HG03280 (cell line): ENCODE results near the gene UVRAG.

Experiments used
- ATAC-seq: cut with Tn5 transposase; IDR thresholded peaks from one replicate; pipeline ENCODE4 v1.9.1; 2021; ENCODE audit warnings: mild to moderate bottlenecking, moderate library complexity; ENCODE audit not compliant: unreplicated experiment

The UVRAG gene

DNA sequence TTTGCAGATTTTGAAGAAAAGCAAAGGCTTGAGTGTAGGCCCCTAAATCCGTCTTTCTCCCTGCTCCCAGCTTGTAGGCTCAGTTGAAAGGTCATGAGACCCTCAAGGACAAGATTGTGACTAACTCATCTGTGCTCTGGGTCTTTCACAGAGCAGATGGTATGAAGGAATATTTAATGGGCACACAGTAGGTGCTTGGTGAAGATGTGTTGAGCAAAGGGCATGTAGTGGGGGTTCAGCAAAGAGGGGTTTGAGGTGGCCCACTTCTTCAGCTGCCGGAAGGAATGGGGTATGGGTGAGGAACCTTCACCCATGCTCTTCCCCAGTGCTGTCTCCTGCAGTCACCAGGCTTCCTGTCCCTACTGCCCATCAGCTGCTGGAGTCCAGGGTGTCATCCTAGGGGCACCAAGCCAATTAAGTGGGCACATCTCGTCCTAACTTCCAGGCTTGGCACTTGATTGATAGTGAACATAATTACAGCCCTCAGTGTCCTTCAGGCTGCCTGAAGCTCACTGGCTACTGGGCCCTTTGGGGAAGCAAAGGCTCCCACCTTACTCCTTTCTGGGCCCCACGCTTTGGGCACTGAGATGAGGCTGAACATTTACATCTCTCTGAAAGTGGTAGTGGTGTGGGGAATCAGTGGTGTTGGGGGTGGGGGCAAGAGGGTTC lies 31.5 kb upstream of the UVRAG start:
- ATAC-seq, result no peak

DNA sequence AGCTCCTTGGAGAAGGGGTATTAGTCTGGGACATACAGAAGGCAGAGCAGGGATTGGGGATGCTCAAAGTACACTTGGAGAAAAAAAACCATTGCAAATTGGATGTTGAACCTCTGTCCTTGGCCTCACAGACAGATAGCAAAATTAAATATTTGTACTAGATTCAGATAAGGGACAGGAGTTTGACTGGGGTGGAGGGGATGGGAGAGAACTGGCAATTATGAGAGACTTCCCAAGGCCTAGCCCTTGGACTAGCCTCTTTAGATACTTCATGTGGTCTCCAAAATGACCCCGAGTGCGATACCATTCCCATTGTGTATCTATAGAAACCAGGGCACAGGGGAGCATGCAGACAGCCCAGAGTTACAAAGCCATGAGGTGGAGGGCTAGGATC lies 30.9 kb upstream of the UVRAG start:
- no peak for ATAC-seq

DNA sequence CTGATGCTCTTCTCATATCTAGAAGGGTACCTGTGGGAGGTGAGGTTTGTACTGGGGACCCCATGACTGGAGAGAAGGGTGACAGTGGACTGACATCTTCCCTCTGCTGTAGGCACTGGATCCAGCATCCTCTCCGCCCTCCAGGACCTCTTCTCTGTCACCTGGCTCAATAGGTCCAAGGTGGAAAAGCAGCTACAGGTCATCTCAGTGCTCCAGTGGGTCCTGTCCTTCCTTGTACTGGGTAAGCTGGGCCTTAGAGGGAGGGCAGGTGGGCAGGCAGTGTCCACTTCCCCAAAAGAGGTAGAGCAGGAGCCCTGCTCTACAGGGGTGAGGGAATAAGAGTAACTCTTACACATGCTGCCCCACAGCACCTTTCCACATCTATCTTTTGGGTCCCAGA lies 30.5 kb upstream of the UVRAG start:
- ATAC-seq, result no peak

DNA sequence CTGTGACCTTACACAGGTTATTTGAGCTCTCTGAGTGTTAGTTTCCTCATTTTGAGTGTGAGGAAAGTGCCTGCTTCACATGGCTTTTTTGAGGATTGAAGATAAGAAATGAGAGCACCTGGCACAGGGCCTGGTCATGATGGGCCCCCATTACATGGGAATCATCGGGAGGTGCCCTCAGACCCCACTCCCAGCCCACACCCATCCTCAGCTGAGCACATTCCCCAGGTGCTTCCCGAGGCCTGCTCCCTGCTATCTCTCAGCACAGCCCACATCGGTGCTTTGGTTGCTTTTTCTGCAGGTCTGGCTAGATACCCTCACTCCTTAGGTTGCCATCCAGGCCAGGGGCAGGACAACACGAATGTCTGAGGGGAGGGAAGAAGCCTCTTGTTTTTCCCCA lies 29.8 kb upstream of the UVRAG start:
- no peak for ATAC-seq

DNA sequence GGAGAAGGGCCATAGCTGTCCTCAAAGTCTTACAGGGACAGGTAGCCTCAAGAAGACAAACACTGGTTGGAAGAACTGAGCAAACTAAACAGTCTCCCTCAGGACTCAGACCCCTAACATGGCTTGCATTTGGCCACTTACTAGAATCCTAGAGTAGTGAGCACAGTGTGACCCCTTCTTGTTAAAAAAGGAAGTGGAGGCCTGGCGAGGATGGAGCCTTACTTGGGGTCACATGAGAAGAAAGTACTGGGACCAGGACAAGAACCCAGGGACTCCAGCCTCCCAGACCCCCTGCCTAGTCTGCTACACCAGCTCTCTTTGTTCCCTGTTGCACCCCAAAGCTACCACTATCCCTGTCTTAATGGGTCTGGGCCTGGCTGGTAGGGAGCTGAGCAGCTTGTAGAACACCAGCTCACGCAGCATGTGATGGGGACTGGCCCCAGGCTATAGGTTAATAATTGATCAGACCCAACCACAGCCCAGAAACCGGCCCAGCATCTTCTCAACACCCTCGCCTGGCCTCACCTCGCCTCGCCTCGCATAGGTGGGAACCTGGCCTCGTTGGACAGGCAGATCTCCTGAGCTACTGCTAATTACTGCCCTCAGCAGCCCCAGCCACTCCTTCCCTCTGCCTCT lies 28.8 kb upstream of the UVRAG start:
- ATAC-seq, result no peak

DNA sequence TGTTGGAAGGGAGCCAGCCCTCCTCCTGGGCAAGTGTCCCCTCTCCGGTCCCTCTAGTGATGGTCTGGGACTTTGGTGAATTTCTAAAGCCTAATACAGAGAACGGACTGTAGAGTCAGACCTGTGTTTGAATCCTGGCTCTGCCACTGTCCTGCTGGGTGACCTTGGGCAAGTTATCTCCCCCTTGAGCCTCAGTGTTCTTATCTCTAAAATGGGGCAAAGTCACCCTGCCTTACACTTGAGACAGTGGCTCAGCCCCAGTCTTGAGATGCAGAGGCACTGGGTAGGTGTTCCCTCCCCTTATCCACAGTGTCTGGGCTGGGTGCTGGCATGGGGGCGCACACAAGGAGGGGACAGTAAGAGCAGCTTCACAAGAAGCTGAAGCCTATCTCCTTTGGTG lies 25.5 kb upstream of the UVRAG start:
- no peak for ATAC-seq

DNA sequence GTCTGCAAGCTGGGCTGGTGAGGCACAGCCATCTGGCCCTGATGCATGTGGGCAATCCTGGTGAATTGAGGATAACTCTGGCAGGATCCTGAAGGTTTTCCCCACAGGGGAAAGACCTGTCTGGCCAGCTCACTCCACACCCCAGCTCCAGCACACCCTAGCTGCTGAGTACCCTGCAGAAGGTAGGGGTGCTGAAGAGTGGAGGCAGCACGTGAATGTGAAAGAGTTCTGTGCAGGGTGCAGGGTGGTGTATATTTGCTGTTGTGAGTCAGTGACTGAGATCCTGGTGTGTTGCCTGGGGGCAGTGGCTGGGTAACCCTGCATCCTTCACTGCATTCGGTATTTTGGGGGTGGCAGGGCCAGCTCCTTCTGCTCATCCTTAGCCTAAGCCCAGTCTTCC lies 24.0 kb upstream of the UVRAG start:
- ATAC-seq, result no peak

DNA sequence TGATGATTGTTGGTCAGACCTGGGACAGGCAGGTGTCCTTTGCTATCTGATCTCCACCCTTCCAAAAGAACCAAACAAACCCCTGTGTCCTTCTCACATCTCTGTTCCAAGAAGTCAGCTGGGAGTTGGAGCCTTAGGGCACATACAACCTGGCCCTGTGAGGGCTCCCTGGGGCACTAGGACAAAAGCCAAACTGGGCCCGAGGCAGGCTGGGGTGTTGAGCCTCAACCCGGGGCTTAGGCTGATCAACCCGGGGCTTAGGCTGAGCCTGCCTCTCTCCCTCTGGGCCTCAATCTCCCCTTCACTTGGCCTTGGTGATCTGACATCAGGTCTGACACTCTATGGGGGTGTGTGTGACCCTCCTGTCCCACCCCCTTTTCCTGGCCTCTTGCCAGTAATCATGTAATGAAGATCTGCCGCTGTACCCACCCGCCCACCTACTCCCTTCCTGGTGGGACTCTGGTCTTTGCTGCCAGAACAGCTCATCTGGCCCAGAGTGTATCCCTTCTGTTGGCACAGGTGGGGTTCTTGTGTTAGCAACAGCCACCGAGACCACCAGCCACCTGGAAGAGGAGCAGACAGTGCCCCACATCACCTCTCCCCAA lies 22.8 kb upstream of the UVRAG start:
- no peak for ATAC-seq

DNA sequence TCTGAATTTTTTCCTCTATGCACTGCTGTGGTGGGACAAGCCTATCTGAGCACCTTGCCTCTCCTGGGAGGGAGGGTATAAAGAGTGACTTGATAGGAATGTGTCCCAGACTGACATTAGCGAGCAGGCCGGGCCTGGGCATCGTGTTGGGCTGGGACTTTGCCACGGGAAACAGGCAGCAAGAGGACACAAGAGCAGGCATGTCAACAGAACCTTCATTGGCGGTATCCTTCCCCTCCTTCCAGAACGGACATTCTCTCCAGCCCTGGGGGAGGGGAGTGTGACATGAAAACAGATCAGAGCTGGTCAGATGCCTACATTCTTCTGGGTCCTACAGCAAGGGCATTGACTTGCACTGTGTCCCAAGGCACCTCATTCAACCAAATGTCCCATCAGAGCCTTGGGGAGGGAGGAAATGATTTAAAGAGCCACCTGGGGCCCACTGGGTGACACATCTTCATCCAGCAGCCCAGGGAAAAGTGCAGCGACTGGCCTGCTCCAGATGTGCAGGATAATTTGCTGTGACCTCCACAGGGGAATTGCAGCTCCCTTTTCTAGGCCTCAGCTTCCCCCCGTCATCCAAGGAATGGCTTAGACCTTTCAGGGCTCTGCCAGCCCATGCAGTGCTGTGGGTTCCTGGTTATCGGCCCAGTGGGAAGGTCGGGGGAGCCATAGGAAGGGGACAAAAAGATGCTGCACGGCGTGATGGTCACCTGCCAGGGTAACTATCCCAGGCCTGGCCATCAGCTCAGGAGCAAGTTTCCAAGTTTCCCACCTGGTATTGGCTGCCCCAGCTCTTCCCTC lies 21.8 kb upstream of the UVRAG start:
- ATAC-seq, result no peak

DNA sequence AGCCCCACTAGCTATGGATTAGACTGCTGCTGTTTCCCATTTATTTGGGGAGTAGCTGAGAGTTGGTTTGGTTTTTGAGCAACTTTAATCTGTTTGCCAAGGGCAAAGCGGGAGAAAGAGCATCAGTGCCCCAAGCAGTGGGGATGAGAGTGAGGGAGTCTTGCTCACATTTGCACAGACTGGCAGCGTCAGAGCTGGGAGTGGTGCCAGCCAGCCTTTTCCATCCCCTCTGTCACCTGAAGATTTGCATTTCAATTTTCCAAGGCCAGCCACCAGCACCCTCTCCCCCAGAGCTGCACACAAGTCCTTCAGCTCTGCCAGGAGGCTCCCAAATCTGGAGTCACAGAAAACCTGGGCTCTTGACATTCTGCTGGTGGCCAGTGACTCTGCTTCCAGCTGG lies 21.0 kb upstream of the UVRAG start:
- ATAC-seq, result no peak

DNA sequence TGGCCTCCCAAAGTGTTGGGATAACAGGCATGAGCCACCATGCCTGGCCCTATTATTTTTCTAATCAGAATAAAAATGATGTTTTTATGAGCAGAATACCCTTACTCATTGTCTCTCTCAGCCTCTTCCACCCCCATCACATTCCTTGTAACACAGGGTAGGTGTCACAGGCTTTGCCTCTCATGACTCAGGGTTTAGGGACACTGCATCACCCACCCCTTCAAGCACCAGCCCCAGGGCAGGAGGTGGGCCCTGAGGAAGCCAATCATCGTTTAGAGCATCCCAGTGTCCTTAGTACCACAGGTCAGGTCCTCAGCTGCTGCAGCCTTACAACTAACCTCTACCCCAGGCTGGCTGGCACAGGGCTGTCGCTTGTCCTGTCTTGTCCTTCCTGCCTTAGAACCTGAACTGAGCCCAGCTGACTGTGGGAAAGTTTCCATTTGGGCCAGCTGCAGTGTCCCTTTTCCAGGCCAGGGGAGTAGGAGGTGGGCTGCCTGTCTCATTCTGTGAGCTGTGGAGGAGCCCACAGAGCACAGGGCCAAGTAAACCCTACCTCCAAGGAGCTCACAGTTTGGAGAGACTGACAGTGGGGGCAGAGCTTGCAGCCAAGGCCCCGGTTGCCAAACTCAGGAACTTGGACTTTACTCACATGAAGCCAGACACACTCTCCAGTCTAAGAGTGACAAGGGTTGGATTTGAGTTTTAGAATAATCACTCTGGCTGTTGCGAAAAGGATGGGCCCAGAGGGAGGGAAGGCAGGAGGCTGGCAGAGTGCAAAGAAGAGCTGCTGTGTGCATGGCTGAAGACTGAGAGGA lies 19.5 kb upstream of the UVRAG start:
- no peak for ATAC-seq

DNA sequence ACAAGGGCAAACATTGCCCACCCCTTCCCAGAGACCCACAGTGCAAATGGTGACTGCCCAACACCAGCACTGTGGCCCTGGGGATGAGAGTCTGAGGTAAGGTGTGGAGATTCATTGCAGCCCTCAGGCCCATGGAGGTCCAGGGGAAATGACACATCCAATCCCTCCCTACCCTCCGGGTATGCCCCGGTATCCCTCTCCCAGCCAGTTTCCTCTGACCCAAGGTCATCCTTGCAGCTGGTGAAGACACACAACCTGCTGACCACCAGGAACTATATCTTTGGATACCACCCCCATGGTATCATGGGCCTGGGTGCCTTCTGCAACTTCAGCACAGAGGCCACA lies 18.9 kb upstream of the UVRAG start:
- ATAC-seq, result no peak

DNA sequence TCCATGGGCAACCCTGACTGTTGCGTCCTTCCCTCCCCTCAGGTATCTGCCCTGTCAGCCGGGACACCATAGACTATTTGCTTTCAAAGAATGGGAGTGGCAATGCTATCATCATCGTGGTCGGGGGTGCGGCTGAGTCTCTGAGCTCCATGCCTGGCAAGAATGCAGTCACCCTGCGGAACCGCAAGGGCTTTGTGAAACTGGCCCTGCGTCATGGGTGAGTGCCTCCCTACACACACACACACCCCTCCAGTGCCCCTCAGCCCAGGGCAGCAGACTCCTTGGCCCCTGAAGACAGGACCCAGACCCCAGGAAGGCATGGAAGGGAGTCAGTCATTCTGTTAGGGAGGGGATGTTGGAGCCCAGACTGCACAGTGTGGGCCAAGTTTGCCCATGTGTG lies 17.9 kb upstream of the UVRAG start:
- ATAC-seq, result no peak

DNA sequence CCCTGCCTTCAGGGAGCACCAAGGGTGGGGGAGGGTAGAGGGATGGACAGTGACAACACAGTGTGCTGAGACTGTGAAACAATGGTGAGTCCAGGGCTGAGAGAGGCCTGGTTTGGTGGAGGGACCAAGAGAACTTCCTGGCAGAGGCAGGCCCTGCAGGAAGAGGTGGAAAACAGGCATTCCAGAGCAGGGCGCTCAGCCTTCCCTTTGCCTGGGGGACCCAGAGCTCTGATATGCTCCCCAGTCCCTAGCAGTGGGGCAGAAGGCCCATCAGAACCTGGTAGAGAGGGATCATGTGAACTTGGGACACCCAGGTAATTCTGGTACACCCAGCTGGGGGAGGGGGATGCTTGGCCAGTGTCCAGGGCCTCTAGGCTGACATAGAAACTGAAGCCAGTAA lies 17.2 kb upstream of the UVRAG start:
- no peak for ATAC-seq

DNA sequence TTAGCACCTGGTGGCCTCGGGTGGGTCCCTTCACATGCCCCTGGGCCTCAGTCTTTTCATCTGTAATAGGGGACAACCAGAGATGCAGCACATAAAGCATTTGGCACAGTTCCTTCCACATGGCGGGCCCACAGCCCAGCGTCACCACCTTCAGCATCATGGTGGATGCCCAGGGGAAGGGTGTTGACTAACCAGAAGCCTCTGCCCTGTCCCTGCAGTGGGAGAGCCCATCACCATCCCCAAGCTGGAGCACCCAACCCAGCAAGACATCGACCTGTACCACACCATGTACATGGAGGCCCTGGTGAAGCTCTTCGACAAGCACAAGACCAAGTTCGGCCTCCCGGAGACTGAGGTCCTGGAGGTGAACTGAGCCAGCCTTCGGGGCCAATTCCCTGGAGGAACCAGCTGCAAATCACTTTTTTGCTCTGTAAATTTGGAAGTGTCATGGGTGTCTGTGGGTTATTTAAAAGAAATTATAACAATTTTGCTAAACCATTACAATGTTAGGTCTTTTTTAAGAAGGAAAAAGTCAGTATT lies 14.8 kb upstream of the UVRAG start:
- no peak for ATAC-seq

DNA sequence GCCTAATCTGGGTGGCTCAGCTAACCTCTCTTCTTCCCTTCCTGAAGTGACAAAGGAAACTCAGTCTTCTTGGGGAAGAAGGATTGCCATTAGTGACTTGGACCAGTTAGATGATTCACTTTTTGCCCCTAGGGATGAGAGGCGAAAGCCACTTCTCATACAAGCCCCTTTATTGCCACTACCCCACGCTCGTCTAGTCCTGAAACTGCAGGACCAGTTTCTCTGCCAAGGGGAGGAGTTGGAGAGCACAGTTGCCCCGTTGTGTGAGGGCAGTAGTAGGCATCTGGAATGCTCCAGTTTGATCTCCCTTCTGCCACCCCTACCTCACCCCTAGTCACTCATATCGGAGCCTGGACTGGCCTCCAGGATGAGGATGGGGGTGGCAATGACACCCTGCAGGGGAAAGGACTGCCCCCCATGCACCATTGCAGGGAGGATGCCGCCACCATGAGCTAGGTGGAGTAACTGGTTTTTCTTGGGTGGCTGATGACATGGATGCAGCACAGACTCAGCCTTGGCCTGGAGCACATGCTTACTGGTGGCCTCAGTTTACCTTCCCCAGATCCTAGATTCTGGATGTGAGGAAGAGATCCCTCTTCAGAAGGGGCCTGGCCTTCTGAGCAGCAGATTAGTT lies 14.2 kb upstream of the UVRAG start:
- no peak for ATAC-seq

DNA sequence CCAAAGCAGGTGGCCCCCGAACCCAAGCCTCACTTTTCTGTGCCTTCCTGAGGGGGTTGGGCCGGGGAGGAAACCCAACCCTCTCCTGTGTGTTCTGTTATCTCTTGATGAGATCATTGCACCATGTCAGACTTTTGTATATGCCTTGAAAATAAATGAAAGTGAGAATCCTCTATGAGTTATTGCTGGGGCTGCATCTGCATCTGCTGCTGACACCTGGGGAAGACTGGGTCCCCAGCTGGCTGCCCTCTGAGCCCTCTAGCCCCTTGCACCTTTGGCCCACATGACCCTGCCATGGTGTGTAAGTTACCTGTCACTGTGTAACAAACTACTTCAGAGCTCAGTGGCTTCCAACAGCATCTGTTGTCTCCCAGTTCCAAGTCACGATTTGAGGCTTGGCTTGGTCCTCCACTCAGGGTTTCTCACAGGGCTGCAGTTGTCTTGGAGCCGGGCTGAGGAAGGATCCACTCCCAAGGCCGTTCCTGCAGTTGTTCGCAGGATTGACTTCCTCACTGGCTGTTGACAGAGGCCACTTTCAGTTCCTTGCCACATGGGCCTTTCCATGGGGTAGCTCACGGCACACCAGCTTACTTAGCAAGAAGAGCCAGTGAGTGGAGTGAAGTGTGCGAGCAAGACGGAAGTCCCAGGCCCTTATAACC lies 13.5 kb upstream of the UVRAG start:
- ATAC-seq, result no peak

DNA sequence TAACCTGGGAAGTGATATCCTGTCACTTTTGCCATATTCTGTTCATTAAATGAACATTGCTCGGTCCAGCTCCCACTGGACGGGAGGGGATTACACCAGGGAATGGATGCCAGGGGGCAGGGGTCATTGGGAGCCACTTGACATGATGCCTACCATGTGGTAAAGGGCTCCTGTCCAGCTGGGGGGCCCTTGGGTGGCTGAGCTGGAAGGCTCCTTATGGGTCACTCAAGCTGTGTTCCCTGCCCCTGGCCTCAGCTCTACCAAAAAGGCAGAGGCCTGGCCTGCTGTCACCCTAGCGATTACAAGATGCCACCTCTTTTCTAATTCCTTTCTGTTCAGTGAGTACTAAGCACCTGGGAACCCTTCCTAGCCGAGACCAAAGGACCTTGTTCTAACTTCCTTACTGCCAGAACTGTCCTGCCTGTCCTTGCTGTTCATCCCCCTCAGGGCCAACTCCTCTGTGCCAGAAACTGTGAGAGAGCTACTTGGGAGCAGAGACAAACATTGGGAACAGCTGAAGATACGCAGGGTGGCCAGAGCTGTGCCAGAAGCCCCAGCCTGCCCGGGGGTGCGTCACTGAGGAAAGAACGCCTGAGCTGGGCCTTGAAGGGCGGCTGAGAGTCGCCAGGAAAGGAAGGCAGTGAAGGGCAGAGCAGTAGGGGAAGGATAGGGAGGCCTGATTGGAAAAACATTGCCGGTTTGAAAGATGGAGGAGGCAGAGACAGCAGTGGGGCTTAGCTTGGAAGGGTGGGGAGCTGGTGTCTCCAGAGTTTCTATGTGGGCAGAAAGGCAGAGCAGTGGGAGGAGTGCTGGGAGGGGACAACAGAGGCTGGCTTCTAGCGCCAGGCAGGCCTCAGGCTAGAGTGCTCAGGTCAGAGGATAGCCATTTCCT lies 12.7 kb upstream of the UVRAG start:
- no peak for ATAC-seq
